Epithelial cell of proximal tubule (primary cell): ENCODE data around the gene ZNF674. TPM values are rescaled to one million over a fixed set of nuclear protein-coding genes. Genes with fewer than 3 reads are reported as not detected.

Experiments
- DNase-seq: peaks from one replicate; pipeline ENCODE4 v3.0.0-alpha.2; 2011; ENCODE audit warnings: low read depth
- H3K4me3 ChIP-seq: 2 replicates; pipeline ENCODE4 v1.5.1; 2011; ENCODE audit warnings: low read depth, mild to moderate bottlenecking, low read length
- CTCF ChIP-seq: conservative IDR thresholded peaks from 2 replicates; pipeline ENCODE4 v1.5.1; 2012; ENCODE audit warnings: low read depth, mild to moderate bottlenecking, low read length
- total RNA-seq: library from RNA; depleted of rRNA; stranded (reverse); fragments of >200 nt; gene quantifications from 2 replicates; pipeline ENCODE4 v1.2.3, GENCODE V29; 2015

The ZNF674 gene
- total RNA-seq, 1 donor from 2014 or later = 0.75 TPM

DNA sequence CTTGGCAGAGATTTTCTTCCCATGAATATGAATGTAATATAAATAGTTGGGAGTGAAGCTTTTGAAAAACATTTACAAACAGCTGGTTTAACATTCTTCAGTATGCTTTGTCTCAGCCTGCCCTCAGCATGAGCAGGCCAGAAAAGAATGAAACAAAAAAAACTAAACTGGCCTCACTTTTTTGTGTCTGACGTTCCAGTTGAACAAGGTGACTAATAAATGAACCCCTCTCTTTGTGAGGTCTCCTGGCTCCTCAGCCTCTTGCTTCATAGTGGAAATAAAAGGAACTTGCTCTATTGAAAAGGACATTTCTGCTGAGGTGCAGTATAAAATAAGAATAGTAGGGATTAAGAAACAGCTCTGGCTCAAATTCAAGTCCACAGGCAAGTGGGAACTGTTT is 37.7 kb upstream of the ZNF674 start:
- peak; percentile 29 for DNase-seq
- no peak for TF ChIP-seq CTCF
- H3K4me3 ChIP-seq = no peak overlapping the region

GRCh38 chrX:46582325-46582724 is 37.1 kb upstream of the ZNF674 start:
- no peak overlapping the region for H3K4me3 ChIP-seq
- DNase-seq = no peak
- TF ChIP-seq CTCF = no peak

GRCh38 chrX:46580613-46581012 is 35.4 kb upstream of the ZNF674 start:
- TF ChIP-seq CTCF = no peak
- no peak for DNase-seq
- no peak overlapping the region for H3K4me3 ChIP-seq

GRCh38 chrX:46579250-46579649 is 34.0 kb upstream of the ZNF674 start:
- TF ChIP-seq CTCF = no peak
- no peak overlapping the region for H3K4me3 ChIP-seq
- no peak for DNase-seq

DNA sequence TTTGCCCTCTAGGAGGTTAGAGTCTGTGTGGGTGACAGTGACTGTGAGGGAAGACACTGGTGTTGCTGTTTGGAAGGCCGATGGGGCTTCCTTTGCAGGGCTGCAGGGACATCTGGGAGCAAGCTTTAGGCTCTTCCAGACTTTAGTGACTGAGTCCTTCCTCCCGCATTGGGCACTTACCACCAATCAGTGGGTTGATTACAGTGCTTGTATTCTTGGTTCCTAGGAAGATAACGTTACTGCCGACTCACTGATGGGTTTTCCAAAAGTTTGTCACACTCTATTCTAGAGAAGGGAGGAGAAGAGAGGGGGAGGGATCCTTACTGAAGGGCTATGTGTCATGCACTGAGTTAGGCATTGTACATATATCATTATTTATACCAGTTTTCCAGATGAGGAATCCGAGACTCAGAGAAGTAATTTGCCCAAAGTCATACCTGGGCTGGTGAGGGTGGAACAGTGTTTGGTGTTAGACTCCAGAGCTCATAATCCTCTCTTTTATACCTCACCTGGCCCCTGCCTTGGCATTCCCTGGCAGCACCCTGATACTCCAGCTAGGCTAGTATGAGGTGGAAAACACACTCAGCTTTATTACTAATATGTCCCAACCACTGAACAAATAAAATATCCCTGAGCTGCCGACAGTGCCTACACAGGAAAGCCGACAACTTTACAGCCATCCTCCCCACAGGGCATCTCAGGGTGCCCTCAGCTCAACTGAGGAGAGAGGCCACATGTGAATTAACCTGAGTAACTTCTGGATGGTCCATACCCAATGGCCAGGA is 32.2 kb upstream of the ZNF674 start:
- DNase-seq = no peak
- no peak overlapping the region for H3K4me3 ChIP-seq

GRCh38 chrX:46576458-46576857 is 31.2 kb upstream of the ZNF674 start:
- H3K4me3 ChIP-seq = peak overlapping the region; percentile 57
- no peak for DNase-seq
- no peak for TF ChIP-seq CTCF

More for the DNA sequence above, 32.2 kb upstream of the ZNF674 start:
- no peak for TF ChIP-seq CTCF

DNA sequence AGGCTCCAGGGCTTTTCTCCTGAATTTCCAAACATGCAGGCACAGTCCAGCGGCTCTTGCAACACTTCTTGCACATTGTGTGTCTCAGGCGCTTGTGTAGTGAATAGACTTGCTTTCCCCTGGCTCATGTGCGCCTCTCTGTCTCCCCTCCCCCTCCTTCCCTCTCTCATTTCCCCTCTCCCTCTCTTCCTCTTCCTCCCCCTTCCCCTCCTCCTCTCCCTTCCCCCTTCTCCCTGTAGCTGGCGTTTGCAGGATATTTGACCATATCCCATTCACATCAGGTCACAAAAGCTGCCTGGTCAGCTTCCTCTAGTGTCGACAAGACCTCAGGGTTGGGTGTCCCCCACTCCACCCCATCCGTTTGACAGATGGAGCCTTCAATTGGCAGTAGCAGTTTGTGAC is 30.8 kb upstream of the ZNF674 start:
- H3K4me3 ChIP-seq = peak overlapping the region; percentile 57
- no peak for TF ChIP-seq CTCF
- DNase-seq = no peak
